Prostate gland (tissue), 2 donors: Measurements from ENCODE around the gene CCDC30.

Experiments used
- POLR2A ChIP-seq: fragments of 450-650 bp; IDR thresholded peaks from one replicate; pipeline ENCODE4 v1.6.1; 2016; ENCODE audit warnings: antibody characterized with exemption, mild to moderate bottlenecking
- TF ChIP-seq, protein P1 (sequence below), 4 experiments: fragments of 200-600 bp in 2 of 4; fragments of 450-650 bp in 2 of 4; sonication (generic) in 2 of 4; IDR thresholded peaks; 1 replicate in 3 of 4; 2 replicates in 1 of 4; pipeline ENCODE4 v1.5.1; 2016 to 2019; ENCODE audit warnings: antibody characterized with exemption in 4 of 4, mild to moderate bottlenecking in 2 of 4, moderate library complexity in 2 of 4

DNA sequence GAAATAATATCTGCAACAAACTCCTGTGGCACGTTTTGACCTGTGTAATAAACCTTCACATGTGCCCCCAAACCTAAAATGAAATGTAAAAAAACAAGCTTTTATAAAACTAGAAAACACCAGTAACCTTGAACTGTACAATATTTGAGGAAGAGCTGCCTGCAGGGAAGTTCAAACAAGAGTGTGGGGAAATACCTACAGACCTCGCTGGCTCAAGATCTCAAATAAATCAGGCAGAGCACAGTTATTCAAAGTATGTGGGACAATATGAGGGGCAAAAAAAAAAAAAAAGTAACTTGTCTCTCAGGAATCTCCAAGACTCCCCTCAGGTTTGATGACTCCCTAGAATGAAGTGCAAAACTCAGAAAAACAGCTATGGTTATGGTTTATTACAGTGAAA is 157.2 kb downstream of the CCDC30 start:
- no peak for TF ChIP-seq POLR2A
- TF ChIP-seq, protein P1, sequence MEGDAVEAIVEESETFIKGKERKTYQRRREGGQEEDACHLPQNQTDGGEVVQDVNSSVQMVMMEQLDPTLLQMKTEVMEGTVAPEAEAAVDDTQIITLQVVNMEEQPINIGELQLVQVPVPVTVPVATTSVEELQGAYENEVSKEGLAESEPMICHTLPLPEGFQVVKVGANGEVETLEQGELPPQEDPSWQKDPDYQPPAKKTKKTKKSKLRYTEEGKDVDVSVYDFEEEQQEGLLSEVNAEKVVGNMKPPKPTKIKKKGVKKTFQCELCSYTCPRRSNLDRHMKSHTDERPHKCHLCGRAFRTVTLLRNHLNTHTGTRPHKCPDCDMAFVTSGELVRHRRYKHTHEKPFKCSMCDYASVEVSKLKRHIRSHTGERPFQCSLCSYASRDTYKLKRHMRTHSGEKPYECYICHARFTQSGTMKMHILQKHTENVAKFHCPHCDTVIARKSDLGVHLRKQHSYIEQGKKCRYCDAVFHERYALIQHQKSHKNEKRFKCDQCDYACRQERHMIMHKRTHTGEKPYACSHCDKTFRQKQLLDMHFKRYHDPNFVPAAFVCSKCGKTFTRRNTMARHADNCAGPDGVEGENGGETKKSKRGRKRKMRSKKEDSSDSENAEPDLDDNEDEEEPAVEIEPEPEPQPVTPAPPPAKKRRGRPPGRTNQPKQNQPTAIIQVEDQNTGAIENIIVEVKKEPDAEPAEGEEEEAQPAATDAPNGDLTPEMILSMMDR (IDR thresholded peaks at IDR 0.05) = no peak
